NCI-H1417 treated with DMSO at 0.1 percent for 48 hours (cell line): ENCODE data around the gene COQ8A.

Experiments used
- DNase-seq: peaks from one replicate; lab custom pipeline; 2025; lab: John Stamatoyannopoulos, UW

The COQ8A gene

GRCh38 chr1:227010645-227011044, 70.6 kb downstream of the COQ8A start:
- DNase-seq: no peak

- DNase-seq: no peak
Observed at GRCh38 chr1:227016990-227017389, 76.9 kb downstream of the COQ8A start.

GRCh38 chr1:227032396-227032795, 92.3 kb downstream of the COQ8A start:
- DNase-seq: no peak

GRCh38 chr1:227033880-227034279, 93.8 kb downstream of the COQ8A start:
- no peak for DNase-seq

GRCh38 chr1:227035316-227035715, 95.2 kb downstream of the COQ8A start:
- no peak for DNase-seq

- no peak for DNase-seq
Observed at GRCh38 chr1:227037121-227037520, 97.0 kb downstream of the COQ8A start.
